AG04449 (cell line): ENCODE results near the gene POLR3F.

Experiments
- CTCF ChIA-PET: fragments of 350-600 bp; formaldehyde crosslinking; extraction: SDS; loops from one replicate; lab custom pipeline; 2021; ENCODE audit warnings: antibody characterized with exemption; lab: Yijun Ruan, JAX
- POLR2A ChIA-PET: fragments of 400-600, 350-600 bp; formaldehyde crosslinking; extraction: SDS; loops from one replicate; lab custom pipeline; 2020; ENCODE audit warnings: antibody characterized with exemption, inconsistent platforms; lab: Yijun Ruan, JAX
- DNase-seq: peaks from one replicate; pipeline ENCODE4 v3.0.0-alpha.2; 2010; ENCODE audit warnings: low read depth, low spot score
- H3K4me3 ChIP-seq: 2 replicates; pipeline ENCODE4 v1.5.1; 2011; ENCODE audit warnings: low read depth, mild to moderate bottlenecking, control low read depth, low read length
- CTCF ChIP-seq: IDR thresholded peaks from one replicate; pipeline ENCODE4 v1.5.1; 2011; ENCODE audit warnings: mild to moderate bottlenecking, moderate library complexity, low read length, control low read depth, inconsistent platforms; ENCODE audit not compliant: insufficient read depth; ENCODE audit errors: missing control alignments

The POLR3F gene, protein sequence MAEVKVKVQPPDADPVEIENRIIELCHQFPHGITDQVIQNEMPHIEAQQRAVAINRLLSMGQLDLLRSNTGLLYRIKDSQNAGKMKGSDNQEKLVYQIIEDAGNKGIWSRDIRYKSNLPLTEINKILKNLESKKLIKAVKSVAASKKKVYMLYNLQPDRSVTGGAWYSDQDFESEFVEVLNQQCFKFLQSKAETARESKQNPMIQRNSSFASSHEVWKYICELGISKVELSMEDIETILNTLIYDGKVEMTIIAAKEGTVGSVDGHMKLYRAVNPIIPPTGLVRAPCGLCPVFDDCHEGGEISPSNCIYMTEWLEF

GRCh38 chr20:18466894-18467730, at the start of gene POLR3F, which contains the start of gene DZANK1:
Gene POLR3F, plus strand, starts transcription at chr20:18467390. Its CDS starts 117 bp downstream, at chr20:18467507.
Gene DZANK1, minus strand, starts transcription at chr20:18467030. Its CDS starts 1,672 bp downstream, at chr20:18465358.
- ChIA-PET CTCF (interaction anchor here (1.0 to 1.2 kb wide), 2 partner anchors 10 to 30 kb away, joined by 3 to 4 read pairs; partner anchors contain the start of gene RBBP9), POLR2A (interaction anchor here (0.7 to 1.4 kb wide), 4 partner anchors 10 to 48 kb away, joined by 3 to 5 read pairs (median 4); partner anchors contain the start of genes RBBP9 and SEC23B)
- H3K4me3 ChIP-seq: peak within 1 kb of the TSS; percentile 84
- no peak for TF ChIP-seq CTCF
- peak; percentile 73 for DNase-seq

GRCh38 chr20:18421608-18422007, 45.6 kb upstream of the POLR3F start:
- TF ChIP-seq CTCF: no peak
- no peak for DNase-seq
- POLR2A ChIA-PET: no interaction called here
- H3K4me3 ChIP-seq: no peak overlapping the region
- CTCF ChIA-PET: interaction anchor here (2.0 kb wide), 1 partner anchor 9 kb away, joined by 7 read pairs; no protein-coding TSS in a partner anchor

- H3K4me3 ChIP-seq: no peak overlapping the region
- DNase-seq: no peak
- POLR2A ChIA-PET: no interaction called here
- TF ChIP-seq CTCF: no peak
- CTCF ChIA-PET: no interaction called here
These were observed 40.0 kb upstream of the POLR3F start for GRCh38 chr20:18427214-18427613.

GRCh38 chr20:18428490-18429173, 38.6 kb upstream of the POLR3F start:
- ChIA-PET CTCF (no interaction called here), POLR2A (no interaction called here)
- no peak for TF ChIP-seq CTCF
- no peak for DNase-seq
- H3K4me3 ChIP-seq: no peak overlapping the region

GRCh38 chr20:18430172-18430826, 36.9 kb upstream of the POLR3F start:
- ChIA-PET CTCF (interaction anchor here (1.1 to 1.5 kb wide), 2 partner anchors 10 to 16 kb away, joined by 3 to 5 read pairs; no protein-coding TSS in a partner anchor), POLR2A (no interaction called here)
- H3K4me3 ChIP-seq: no peak overlapping the region
- TF ChIP-seq CTCF: no peak
- no peak for DNase-seq
